ENCODE measurements around the gene EXOC3L4.
A peak's percentile ranks its signal among the peaks of the same experiment; 100 is the strongest.

Gene EXOC3L4

DNA sequence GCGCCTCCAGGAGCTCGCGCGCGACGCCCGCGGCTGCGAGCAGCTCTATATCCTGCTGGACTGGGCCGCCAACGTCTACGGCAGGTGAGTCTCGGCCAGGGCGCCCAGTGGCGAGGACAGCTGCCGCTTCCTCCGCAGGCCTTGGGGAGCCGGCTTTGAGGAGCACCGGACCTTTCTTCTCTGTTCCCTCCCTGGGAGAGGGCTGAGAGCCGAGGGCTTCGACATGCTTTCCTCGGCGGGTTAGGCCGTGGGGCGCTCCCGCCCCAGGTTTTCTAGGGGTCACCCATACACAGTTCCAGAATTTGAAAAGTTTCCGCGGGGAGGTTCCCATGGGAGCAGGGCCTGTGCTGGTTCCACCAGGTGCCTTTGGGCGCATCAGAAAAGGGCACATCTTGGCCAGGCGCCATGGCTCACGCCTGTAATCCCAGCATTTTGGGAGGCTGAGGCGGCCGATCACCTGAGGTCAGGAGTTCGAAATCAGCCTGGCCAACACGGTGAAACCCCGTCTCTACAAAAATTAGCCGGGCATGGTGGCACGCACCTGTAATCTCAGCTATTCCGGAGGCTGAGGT is 8.2 kb downstream of the EXOC3L4 start:
- H3K4me1 Mint-ChIP-seq = peaks cover 42% of the 10 kb centered on the region
- peaks cover 30% of the 10 kb centered on the region for H3K27me3 Mint-ChIP-seq (ENCODE audit: low read depth, poor library complexity)
- no peak overlapping the region for H3K4me3 Mint-ChIP-seq
- H3K27ac Mint-ChIP-seq = no peak overlapping the region
- H3K9me3 Mint-ChIP-seq = no peaks in the 10 kb centered on the region
- DNase-seq = no peak
- TF ChIP-seq, protein P1, sequence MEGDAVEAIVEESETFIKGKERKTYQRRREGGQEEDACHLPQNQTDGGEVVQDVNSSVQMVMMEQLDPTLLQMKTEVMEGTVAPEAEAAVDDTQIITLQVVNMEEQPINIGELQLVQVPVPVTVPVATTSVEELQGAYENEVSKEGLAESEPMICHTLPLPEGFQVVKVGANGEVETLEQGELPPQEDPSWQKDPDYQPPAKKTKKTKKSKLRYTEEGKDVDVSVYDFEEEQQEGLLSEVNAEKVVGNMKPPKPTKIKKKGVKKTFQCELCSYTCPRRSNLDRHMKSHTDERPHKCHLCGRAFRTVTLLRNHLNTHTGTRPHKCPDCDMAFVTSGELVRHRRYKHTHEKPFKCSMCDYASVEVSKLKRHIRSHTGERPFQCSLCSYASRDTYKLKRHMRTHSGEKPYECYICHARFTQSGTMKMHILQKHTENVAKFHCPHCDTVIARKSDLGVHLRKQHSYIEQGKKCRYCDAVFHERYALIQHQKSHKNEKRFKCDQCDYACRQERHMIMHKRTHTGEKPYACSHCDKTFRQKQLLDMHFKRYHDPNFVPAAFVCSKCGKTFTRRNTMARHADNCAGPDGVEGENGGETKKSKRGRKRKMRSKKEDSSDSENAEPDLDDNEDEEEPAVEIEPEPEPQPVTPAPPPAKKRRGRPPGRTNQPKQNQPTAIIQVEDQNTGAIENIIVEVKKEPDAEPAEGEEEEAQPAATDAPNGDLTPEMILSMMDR (IDR thresholded peaks at IDR 0.05) = no peak
- no peaks in the 10 kb centered on the region for H3K36me3 Mint-ChIP-seq (ENCODE audit: low read depth)

DNA sequence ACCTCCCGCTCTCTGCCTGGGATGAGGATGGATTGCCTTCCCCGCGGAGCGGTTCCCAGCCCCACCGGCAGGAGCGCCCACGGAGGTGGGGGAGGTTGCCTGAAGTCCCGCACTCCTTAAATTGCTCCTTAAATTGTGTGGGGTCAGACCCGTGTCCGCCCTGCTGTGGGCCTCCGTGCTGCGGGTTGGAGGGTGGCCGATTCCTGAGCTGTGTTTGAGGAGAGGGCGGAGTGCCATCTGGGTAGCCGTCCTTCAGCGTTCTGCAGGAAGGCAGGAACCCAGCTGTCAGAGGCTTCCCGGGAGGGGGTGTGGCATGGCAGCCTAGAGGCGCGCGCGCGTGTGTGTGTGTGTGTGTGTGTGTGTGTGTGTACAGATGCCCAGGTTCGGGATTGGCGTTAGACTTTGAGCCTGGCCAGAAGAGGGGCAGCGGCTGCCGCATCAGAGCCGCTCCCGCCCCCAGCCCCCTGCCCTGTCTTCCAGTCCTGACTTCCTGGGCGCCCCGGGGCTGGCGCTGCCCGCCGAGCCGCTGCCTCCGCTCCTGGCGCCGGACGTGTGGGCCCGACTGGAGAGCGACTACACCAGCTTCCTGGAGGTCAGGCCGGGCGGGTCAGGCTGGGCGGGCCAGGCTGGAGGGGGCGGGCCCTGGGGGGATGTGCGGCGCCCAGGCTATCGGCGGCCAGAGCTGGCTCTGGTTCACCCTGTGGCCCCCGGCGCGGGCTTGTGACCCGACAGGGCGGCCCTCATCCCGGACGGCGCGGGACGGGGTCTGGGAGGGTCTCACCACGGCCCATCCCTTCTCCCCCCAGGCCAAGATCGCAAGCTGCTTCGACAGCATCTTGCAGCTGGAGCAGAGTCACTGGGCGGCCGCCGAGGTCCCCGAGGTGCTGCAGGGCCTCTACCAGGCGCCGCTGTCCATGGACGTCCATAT is 9.2 kb downstream of the EXOC3L4 start:
- Mint-ChIP-seq H3K9me3 (no peaks in the 10 kb centered on the region), H3K27ac (no peak overlapping the region), H3K36me3 (ENCODE audit: low read depth) (no peaks in the 10 kb centered on the region), H3K4me1 (peaks cover 45% of the 10 kb centered on the region), H3K4me3 (peak overlapping the region; percentile 54), H3K27me3 (ENCODE audit: low read depth, poor library complexity) (peaks cover 30% of the 10 kb centered on the region)
- no peak for DNase-seq
- TF ChIP-seq, protein P1 (IDR thresholded peaks at IDR 0.05) = no peak

DNA sequence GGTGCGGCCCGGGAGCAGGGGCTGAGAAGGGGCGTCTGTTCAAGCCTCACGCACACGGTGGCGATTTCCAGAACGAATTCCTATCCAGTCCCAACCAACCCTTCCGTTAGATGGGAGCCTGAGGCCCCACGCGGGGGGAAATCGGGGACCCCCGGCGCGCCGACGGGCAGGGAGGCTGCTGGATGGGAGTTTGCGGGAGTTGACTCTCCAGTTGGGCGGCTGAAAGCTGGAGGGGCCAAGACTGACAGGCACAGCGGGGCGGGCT is 9.8 kb downstream of the EXOC3L4 start:
- TF ChIP-seq, protein P1 (IDR thresholded peaks at IDR 0.05) = no peak
- Mint-ChIP-seq H3K9me3 (no peaks in the 10 kb centered on the region), H3K27me3 (ENCODE audit: low read depth, poor library complexity) (peaks cover 30% of the 10 kb centered on the region), H3K4me1 (peaks cover 45% of the 10 kb centered on the region), H3K36me3 (ENCODE audit: low read depth) (no peaks in the 10 kb centered on the region), H3K4me3 (no peak overlapping the region), H3K27ac (no peak overlapping the region)
- no peak for DNase-seq

DNA sequence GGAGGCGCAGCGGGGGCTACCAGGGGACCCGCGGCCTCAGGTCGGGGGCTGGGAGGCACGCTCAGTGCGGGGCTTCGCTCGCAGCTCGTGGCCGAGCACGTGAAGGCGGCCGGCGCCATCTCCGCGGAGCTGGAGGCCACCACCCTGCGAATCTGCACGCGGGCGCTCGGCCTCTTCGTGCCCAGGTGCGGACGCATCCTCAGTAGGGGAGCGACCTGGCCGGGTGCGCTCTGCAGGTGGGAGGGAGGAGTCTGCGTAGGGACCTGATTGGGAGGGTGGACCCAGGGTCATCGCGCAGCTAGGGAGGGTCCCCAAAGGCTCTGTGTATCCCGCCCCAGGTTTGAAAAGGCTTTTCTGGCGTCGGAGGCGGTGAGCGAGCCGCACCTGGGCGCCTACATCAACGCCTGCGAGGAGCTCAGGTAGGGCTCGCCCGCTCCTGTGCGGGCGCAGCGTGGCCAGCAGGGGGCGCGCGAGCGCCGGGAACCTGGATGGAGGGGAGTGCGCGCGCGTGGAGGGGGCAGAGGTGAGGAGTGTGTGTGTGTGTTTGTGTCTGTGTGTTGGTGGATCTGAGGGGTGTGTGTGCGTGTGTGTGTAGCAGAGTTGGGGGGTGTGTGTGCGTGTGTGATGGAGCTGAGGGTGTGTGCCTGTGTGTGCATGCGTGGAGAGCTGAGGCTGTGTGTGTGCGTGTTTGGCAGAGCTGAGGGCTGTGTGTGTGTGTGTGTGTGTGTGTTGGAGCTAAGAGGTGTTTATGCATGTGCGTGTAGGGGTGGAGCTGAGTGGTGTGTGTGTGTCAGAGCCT is 10.3 kb downstream of the EXOC3L4 start:
- H3K27ac Mint-ChIP-seq = no peak overlapping the region

DNA sequence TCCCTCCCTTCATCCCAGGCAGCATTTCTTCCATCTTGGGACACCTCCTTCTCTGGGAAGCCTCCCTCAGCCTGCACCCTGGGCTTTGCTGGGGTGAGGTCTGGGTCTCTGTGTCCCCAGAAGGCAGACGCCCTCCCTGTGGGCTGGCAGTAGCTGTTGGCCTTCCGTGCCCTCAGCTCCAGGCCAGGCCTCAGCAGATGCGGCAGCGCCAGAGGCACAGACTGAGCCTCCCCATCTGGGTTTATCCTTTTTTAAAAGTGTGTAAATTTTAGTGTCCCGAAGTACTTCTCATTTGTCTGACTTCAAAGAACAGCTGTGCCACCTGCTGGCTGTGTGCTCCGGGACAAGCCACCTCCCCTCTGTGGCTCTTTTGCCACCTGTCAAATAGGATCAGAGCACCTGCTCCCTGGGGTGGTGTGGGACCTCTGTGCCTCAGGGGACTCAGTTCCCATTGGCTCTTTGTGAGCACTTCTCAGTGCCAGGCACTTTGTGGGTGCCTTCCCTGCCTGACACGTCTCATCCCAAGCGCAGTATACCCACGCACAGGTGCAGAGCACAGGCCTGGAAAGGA is 11.1 kb downstream of the EXOC3L4 start:
- Mint-ChIP-seq H3K4me3 (no peak overlapping the region), H3K36me3 (ENCODE audit: low read depth) (no peaks in the 10 kb centered on the region), H3K9me3 (no peaks in the 10 kb centered on the region), H3K4me1 (peaks cover 45% of the 10 kb centered on the region), H3K27ac (no peak overlapping the region), H3K27me3 (ENCODE audit: low read depth, poor library complexity) (peaks cover 35% of the 10 kb centered on the region)
- DNase-seq = no peak
- TF ChIP-seq, protein P1 (IDR thresholded peaks at IDR 0.05) = no peak

More for the DNA sequence above, 10.3 kb downstream of the EXOC3L4 start:
- no peak overlapping the region for H3K4me3 Mint-ChIP-seq
- TF ChIP-seq, protein P1 (IDR thresholded peaks at IDR 0.05) = peak; percentile 79
- H3K27me3 Mint-ChIP-seq (ENCODE audit: low read depth, poor library complexity) = peaks cover 30% of the 10 kb centered on the region
- H3K36me3 Mint-ChIP-seq (ENCODE audit: low read depth) = no peaks in the 10 kb centered on the region
- H3K4me1 Mint-ChIP-seq = peaks cover 45% of the 10 kb centered on the region
- peak; percentile 85 for DNase-seq
- H3K9me3 Mint-ChIP-seq = no peaks in the 10 kb centered on the region
